ENCODE results near the gene PHF21B.
"Not testable (repeated sequence)": the region's sequence is repeated elsewhere in the genome, so short reads cannot be mapped to it uniquely, and the experiment has no call there.

PHF21B gene

DNA sequence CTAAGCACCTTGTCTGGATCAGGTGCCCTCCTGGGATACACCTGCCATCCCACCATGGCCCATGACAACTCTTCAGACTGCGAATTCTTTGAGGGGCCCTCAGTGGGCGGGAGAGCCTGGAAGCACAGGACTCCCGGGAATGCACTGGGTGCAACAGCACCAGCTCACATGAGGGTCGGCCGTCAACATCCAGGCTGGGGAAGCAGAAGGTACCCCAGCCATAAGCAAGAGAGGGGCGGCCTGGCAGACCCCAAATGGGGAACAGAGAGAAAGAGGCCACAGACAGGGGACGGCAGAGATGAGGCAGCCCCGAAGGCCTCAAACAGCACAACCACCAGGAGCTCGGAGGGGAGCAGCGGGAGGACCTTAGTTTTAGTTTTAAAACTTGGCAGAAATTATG, 94.4 kb downstream of the PHF21B start:
- DNase-seq: no peak

DNA sequence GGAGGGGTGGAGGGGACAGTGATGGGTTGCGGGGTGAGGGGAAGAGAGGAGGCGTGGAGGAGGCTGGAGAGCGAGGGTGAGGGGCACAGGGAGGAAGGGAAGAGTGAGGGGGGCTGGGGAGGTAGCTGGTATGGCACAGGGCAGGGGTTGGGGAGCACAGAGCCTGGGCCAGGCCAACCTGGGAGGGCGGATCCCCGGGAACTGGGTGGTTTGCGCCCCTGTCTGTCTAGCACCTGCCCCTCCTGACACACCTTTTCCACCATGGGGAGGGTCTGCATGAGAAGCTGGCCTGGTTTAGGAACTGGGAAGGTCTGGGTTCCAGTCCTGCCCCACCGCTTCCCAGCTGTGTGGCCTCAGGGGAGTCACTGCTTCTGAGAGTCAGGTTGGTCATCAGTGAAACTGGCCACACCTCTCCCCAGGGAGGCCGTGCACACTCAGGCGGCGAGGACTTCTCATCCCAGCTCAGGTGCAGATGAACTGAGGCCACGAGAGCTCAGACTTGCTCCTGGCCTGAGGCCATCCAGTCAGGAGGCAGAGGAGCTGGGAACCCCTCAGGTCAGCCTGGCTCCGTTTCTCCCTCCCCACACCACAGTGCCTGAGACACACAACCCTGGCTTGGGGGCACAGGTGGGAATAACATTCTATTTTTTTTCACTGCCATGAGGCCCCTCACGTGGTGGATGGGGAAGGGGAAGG, 95.6 kb downstream of the PHF21B start:
- DNase-seq: no peak

DNA sequence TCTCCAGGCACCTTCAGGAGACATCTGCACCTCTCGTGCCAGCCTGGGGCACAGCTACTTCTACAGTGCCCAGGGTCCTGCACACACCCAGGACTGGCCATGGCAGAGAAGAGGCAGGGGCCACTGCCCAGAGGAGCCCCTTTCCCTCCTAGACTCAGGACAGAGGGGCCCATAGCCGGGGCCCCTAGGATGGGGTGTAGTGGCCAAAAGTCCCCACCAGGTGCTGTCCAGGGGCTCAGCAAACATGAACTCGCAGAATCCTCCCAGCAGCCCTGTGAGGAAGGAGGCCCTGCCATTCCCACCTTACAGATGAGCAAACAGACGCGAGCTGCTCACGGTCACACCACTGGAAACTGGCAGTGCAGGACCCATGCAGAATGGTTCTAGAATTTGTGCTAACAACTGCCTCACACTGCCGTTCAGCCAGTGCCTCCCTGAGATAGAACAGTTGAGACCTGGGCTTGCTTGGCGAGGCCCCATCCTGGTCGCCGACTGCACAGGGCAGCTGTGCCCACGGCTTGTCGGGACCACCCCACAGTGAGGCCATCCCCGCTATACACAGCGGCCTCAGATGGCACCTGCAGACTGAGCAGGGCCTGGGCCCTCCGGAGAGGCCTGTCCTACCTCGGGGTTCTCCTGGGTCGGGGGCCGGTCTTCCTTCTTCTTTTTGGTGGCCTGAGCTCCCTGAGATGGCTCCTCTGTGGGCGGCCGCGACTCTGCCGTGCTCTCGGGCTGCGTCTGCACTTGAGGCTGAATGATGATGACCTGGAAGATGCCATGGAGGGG, 96.4 kb downstream of the PHF21B start:
- DNase-seq: no peak

DNA sequence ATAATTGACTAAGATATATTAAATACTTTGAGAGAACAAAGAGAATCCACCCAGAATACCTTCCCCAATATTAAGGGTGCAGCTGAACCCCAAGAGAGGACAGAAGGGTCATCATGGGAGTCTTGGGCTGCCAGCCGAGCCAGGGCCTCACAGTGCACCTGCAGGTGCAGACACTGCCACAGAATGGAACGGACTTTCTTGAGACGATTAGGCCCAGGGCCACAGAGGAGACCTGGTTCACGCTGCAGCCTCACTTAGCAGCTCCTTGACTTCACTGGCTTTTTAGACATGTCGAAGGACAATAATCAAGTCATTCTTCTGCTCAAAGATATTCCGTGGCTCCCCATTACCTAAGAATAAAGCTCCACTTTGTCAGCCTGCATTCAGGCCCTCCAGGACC, 100.6 kb downstream of the PHF21B start:
- DNase-seq: no peak

DNA sequence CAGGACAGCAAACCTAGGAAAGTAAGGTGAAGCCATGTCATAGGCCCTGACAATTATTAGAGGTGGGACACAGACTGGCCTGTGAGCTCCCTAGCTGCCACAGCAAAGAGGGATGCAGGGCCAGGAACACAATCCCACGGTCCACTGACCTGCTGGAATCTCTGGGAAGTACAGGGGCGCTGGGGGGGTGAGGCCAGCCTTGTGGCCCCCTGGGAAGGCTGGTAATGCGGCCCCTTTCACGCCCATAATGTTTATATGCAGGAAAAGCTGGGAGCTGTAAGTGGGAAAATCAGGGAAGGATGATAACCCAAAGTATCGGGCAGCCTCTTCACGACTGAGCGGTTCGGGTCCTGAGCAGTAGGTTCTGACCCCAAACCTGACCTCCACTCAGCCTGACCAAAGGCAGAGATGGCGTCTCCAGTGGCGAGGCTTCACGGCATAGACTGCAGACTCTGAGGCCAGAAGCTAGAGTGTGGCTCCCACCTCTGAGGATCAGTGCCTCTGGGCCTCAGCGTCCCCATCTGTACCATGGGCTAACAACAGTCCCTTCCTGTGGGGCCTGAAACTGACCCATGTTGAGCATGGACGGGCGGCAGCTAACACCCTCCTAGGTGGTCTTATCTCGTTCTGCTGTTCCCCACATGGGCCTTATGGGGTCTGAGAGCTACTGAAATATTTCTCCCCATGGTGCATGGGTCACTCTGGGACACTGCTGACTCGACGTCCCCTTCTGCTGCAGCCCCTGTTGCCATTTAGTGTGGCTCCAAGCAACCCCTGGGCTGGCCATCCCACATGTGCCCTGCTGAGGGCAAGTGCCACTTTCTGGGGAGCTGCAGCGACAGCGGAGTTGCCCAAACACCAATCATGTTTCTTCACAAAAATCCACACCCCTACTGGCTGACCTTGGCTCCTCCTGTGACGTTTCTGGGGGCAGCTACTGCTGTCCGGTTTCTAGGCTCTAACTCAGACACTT, 101.8 kb downstream of the PHF21B start:
- DNase-seq: no peak

DNA sequence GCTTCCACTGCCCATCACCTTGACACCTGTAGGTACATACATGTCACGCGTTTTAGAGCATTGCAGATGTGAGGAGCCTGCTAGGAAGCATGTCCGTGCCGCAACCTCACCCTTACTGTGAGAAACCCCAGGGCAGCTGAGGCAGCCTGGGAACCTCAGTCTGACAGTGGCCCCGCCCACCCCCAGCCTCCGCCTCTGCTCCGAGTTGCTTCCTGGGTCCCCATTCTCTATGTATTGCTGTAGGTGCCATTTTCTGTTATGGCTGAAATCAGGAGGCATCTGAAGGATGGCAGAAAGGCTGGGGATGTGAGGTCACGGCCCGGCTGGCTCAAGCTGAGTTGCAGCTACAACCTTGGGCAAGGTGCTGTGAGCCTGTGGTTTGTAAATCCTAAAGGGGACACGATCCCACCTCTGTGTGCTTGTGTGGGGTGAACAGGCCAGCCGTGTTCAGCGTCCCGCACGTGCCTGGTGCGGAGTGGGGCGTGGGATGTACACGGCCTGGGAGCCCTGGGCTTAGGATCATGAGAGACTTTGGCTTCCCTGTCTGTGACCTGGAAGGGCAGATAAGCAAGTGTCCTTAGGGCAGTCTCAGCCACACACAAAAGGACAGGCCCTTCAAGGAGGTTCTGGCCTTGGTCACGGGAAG, 102.7 kb downstream of the PHF21B start:
- no peak for DNase-seq

DNA sequence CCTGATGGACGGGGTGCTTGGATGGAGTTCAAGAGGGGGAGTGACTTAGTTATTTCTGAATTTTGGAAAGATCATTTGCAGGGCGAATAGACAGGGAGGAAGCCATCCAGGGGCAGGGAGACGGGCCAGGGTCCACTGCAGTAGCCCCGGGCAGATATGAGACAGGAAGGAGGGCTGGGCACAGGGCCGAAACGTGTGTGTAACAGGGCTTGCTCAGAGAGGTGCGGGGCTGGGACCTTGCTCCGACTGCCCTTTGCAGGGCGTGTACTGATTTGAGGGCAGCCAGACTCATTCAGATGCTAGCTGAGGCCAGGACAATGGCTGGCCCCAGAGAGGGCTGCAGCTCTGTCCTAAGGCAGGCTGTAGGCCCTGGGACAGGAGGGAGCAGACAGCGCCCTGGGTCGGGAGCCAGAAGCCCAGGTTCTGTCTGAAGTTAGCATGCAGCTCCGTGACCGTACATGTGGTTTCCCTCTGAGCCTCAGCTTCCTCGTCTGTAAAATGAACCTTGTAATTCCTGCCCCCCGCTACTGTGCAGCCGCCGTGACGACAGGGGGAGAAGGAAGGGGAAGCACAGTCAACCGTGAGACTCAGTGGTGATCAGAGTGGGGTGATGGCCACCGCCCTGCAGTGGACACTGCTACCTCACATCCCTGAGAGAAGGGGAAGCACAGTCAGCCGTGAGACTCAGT, 103.4 kb downstream of the PHF21B start:
- DNase-seq: no peak

DNA sequence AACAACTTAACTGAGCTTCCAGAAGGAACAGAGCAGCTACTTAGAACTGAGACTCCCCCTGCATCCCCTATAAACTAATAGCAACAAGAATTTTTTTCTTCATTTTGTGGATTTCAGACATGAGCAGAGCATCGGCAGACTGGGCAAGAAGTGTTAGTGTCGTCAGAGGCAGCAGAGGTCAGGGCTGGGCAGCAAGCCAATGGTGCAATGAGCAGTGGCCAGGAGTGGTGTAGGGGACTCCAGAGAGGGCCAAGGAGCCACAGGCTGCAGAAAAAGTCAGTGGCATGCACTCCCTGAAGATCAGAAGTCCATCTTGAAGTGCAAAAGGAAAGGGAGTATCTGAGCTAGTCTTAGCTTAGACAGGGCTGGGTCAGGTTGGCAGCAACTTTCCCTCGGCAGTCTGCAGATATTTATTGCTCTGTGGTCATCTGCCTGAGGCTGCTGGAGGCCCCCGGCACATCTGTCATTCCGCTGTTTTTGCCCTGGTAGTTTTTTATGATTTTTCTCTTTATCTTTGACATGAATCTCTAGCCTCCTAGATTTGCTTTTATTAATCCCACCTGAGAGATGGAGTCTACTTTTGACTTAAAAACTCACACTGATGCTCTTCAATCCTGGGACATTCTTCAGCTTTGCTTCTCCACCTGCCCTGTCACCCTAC, 105.2 kb downstream of the PHF21B start:
- DNase-seq: not testable (repeated sequence)

DNA sequence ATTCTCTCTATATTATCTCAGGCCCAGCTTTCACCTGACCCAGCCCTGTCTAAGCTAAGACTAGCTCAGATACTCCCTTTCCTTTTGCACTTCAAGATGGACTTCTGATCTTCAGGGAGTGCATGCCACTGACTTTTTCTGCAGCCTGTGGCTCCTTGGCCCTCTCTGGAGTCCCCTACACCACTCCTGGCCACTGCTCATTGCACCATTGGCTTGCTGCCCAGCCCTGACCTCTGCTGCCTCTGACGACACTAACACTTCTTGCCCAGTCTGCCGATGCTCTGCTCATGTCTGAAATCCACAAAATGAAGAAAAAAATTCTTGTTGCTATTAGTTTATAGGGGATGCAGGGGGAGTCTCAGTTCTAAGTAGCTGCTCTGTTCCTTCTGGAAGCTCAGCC, 106.6 kb downstream of the PHF21B start:
- DNase-seq: not testable (repeated sequence)

DNA sequence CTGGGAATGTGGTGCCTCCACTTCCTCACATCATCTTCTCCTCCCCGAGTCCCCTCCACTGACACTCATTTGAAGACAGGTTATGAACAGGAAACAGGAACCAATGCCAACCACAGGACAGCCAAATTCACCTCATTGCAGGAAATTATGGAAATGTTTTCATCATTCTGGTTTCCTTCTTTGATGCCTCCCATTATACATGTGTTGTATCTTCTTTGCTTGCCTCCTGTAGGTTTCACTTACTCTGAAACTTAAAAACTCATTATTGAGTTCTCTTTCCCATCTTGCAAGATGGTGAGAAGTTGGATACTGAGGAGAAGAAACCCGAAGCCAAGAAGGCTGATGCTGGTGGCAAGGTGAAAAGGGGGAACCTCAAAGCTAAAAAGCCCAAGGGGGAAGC, 108.5 kb downstream of the PHF21B start:
- no peak for DNase-seq

DNA sequence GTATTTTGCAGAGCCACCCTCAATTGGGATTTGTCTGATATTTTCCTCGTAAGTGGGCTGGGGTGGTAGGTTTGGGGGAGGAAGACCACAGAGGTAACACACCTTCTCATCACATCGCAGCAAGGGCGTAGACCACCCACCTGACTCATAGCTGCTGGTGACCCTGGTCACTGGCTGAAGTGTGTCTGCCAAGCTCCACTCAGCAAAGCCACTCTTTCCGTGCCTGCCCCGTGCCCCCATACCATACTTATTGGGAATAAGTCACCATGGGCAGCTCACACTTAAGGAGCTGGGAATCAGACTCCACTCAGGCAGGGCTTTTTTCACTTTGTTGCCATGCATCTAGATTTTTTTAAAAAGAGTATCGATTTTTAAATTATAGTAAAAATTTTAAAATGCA, 111.6 kb downstream of the PHF21B start:
- no peak for DNase-seq

DNA sequence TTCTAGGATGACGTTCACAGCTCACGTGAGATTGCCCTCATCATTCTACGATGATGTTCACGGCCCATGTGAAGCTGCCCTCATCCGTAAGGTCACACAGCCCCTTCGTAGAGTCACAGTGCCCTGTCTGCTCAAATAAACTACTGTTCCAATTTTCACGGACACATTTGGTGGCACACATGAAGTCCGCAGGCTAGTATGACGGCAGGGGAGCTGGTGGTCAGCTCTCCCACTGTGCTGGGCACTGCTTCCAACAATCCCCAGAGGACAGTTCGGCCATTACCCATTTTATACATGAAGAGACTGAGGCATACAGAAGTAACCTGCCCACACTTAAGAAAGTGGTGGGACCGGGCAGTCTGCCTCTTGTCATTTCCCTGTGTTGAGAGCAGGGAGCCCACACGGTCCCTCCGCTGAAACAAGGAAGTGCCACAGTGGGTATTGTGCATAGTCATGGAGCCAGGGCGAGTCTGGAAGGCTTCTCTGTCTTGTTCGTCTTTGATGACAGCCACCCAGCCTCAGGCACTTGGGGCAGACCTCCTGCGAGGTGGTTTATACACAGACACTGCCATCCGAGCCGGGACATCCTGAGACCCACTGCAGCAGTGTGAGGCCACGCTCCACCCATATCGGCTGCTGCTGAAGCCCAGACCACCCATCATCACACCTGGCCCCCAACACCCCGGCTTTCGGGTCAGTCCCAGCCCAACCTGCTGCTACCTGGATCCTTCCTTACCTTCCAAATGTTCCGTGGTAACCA, 114.3 kb downstream of the PHF21B start:
- no peak for DNase-seq

DNA sequence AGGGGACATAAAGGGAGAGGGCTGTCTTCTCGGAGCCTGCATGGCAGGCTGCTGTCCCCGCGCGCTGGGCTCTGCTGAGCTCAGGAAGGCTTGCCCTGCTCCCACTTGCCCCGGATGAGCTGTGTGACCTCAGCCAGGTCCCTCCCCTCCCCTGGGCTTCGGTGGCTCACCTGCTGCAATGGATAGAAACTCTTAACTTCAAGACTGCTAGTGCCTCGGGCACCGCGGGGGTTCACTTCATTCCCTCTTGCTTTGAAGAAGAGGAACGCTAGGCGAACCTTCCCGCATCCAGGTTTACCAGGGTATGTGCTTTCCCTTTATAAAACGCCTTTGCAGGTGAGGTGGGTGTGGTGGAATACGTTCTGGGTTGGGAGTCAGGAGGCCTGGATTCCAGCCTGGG, 115.0 kb downstream of the PHF21B start:
- DNase-seq: no peak

DNA sequence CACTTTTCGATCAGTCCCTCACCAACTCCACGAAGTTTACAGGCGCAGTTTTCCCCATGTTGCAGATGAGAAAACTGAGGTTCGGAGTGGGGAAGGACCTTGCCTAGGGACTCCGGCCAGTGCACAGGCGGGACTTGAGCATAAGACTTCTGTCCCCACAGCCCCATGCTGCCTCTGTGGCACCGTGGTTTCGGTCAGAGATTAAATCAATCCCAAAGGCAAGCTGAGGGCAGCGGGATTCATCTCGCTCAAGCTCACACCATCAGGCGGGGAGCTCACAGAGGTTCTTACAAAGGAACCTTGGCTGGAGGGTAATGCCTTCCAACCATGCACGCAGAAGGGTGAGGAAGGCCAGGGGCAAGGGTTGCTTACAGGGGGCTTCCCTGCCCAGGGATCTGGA, 115.5 kb downstream of the PHF21B start:
- DNase-seq: no peak

DNA sequence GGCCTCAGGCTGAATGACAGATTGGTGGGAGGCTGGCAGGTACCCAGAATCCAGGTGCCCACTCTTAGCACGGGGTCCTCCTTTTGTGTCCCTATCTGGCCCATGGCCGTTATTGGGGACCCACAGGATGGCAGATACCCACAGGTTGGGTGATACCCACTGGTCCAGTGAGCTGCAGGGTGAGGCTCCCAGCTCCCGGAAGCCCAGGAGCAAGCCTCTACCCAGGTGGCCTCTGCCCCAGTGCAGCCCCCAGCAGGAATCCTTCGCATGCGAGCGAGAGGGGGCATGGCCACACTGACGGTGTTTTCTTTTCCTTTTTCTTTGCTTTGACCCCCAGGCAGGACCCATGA, 116.1 kb downstream of the PHF21B start:
- DNase-seq: no peak

DNA sequence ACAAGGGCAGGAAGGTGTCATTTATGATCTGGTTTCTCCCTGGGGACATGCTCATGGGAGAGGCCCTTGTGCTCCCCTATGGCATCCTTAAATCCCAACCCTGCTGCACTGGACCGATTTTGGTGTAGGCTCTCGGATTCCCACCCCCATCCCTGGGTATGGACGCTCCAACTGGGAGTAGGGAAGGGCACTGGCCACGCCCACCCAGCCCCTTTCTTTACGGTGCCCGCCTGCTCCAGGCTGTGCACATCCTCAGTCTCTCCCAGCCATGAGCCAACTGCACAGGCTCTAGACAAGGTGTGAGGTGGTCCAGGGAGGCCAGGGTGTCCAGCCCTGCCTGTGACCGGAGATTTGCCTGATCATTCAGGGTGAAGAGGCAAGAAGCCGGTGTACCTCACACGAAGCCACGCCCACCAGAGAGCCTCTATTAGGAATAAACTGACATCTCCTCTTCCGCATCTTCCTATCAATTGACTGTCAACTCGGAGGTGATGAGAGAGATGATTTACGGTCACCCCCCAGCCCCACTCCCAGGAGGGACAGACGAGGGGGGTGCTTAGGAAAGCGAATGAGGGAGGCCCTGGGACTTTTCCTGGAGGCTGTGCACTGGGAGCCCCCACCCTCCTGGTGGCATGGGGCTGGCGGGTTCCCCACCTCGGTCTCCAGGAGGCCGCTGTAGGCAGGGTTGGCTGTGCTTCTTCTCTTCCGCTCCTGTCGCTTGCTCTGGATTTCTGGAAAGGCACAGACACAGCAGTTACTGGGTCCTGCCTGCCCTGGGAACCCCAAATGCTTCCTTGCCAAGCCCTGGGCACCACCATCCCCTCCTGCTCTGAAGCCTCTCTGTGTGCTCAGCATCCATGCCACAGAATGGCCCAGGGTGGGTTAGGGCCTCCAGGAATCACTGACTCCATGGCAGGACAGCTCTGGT, 116.7 kb downstream of the PHF21B start:
- no peak for DNase-seq

DNA sequence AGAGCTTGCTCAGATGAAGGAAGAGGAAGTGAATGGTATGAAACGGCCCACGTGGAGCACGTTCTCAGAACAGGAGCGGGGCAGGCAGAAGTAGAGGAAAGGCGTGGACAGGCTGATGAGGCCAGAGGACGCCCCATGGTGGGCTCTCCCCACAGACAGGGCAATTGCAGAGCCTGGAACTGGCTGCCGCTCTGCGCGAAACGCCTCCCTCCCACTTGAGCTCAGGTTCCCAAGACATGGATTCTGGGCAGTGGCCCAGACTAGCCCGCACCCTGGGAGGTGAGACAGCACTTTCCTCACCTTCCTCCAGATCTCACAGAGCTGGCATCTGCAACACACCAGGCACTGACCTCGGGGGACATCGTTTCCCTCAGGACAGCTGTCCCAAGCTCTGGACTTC, 117.6 kb downstream of the PHF21B start:
- no peak for DNase-seq

DNA sequence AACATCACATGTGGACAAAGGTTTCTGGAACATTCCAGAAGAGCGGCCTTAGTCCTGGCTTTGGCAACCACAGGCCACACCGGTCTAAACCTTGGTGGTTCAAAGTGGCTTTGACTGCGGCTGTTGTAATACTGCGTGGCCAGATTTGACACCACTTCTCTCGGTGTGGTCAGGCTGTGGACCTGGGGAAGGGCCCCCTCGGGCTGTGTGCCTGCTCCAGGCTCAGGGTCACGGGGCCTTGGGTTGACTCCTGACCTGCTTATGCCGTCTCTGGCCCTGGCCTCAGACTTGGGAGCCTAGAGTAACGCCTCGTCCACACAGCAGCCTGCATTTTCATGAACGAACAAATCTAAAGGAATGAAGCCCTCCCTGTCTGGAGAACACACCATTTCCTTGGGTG, 118.0 kb downstream of the PHF21B start:
- no peak for DNase-seq

DNA sequence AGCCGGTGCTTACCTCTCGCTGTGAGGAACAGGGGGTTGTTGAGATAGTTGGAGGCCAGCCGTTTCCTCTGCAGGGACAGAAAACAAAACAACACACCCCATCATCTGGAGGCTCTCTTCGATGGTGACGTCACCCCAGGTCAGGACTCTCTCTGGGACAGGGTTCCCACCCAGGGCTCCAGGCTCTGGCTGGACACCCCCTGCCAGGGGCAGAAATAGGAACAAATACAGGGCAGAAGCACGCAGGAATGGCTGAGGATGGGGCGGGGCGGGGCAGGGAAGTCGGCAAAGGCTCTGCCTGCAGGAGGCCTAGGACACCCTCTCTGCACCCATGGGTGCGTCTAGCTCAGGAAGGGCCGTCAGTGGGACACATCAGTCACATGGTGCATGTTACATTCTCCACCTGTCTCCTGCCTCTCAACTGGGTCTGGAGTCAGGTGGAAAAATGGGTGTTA, 118.5 kb downstream of the PHF21B start:
- DNase-seq: no peak

Data from AML-193 (cell line).